GM06990 (cell line): ENCODE data around the gene APBB1IP.

Source experiments
- DNase-seq: peaks from one replicate; pipeline ENCODE4 v3.0.0-alpha.2; 2011; ENCODE audit not compliant: insufficient read length; ENCODE audit errors: extremely low read depth
- H3K27me3 ChIP-seq: replicated peaks from 2 replicates; pipeline ENCODE4 v1.6.0; 2011; ENCODE audit warnings: low read length; ENCODE audit not compliant: control insufficient read depth, insufficient read depth
- H3K36me3 ChIP-seq: 2 replicates; pipeline ENCODE4 v1.5.1; 2011; ENCODE audit warnings: low read length; ENCODE audit not compliant: control insufficient read depth, insufficient read depth
- H3K4me3 ChIP-seq: replicated peaks from 2 replicates; pipeline ENCODE4 v1.5.1; 2011; ENCODE audit warnings: low read depth, mild to moderate bottlenecking, control low read depth, low read length
- TF ChIP-seq, protein P1 (sequence below): IDR thresholded peaks from 2 replicates; pipeline ENCODE4 v1.5.1; 2011; ENCODE audit warnings: low read length, control low read depth, mild to moderate bottlenecking, inconsistent platforms; ENCODE audit not compliant: insufficient read depth, poor library complexity, severe bottlenecking

APBB1IP gene

DNA sequence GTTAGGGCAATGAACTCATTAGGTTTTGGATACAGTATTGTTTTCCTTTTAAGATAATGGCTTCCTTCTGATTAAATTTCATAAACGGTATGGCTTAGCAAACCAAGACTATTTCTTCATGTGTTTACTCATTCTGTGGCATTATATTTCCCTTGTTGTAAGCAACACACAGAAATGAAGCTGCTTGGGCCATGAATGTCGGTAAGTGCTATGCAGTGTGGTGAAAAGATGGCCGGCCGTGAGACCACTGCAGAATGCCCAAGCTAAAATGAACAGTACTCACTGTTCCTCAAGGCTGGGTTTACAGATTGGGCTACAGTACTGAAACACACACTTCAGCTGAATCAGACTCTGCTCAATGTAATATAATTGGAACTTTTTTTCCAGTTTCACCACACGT is 8.1 kb downstream of the APBB1IP start:
- Histone ChIP-seq H3K27me3 (no peaks in the 10 kb centered on the region), H3K4me3 (no peak overlapping the region), H3K36me3 (no peaks in the 10 kb centered on the region)
- TF ChIP-seq, protein P1, sequence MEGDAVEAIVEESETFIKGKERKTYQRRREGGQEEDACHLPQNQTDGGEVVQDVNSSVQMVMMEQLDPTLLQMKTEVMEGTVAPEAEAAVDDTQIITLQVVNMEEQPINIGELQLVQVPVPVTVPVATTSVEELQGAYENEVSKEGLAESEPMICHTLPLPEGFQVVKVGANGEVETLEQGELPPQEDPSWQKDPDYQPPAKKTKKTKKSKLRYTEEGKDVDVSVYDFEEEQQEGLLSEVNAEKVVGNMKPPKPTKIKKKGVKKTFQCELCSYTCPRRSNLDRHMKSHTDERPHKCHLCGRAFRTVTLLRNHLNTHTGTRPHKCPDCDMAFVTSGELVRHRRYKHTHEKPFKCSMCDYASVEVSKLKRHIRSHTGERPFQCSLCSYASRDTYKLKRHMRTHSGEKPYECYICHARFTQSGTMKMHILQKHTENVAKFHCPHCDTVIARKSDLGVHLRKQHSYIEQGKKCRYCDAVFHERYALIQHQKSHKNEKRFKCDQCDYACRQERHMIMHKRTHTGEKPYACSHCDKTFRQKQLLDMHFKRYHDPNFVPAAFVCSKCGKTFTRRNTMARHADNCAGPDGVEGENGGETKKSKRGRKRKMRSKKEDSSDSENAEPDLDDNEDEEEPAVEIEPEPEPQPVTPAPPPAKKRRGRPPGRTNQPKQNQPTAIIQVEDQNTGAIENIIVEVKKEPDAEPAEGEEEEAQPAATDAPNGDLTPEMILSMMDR: no peak
- no peak for DNase-seq

DNA sequence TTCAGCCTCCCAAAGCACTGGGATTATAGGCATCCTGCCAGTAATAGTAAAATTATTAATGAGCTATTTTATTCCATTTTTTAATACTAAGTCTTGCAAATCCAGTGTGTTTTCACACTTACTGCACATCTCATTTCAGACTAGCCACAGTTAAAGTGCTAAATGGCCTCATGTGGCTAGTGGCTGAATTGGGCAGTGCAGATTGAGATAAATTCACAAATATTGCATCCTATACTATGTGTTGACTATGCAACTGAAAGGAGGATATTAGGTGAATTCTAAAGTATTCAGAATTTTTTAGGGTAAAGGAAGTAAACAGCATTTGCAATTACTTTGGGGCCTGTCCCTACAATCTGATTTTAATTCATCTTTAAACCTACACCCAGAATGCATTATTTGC is 10.2 kb downstream of the APBB1IP start:
- peak overlapping the region; percentile 34 for H3K4me3 ChIP-seq
- TF ChIP-seq, protein P1: peak; percentile 28
- H3K36me3 ChIP-seq: peaks cover under 1% of the 10 kb centered on the region; the same call in 1 of the 2 replicates
- DNase-seq: peak; percentile 43
- H3K27me3 ChIP-seq: no peaks in the 10 kb centered on the region

DNA sequence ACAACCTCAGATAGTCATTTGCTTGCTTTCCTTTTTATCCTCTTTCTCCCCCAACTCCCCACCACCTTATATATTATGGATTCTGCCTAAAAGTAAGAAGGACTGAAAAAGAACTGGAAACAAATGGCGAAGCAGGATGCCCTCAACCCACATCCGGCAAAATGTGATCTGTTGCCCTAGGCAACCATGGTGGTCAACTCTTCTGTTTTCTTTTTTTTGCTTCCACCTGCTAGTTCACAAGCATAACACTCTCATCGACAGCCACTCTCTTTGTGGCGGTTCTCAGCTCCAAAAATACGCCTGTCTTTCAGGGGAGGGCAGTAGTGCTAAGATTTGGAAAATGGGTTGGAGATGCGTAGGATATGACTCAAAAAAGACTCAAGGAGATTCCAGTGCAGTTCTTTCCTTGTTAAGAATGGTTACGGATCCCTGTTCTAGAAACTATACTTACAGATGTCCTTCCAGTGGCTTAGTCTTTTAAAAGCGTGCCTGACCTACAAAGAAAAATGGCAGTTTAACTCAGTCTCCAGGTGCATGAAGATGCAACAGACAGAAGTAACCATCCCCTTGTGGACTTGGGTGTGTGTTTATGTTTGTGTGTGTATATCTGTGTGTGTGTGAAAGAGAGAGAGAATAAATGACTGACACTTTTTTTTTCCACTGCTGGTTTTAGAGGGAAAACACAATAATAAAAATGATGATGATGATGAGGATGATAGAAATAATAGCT is 10.7 kb downstream of the APBB1IP start:
- TF ChIP-seq, protein P1: peak; percentile 10
- DNase-seq: peak; percentile 67
- H3K27me3 ChIP-seq: no peaks in the 10 kb centered on the region
- peaks cover 1% of the 10 kb centered on the region; the same call in 1 of the 2 replicates for H3K36me3 ChIP-seq
- peak overlapping the region; percentile 34 for H3K4me3 ChIP-seq

DNA sequence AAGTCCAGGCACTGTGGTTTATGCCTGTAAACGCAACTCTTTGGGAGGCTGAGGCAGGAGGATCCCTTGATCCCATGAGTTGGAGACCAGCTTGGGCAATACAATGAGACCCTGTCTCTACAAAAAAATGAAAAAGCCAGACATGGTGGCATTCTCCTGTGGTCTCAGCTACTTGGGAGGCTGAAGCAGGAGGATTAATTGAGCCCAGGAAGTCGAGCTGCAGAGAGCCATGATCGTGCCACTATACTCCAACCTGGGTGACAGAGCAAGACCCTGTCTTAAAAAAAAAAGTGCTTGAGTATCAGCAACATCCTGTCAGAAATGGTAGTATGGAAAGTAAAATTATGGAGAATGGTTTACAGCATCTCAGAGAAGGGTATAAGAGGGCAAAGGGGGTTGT is 11.6 kb downstream of the APBB1IP start:
- no peak for DNase-seq
- TF ChIP-seq, protein P1: no peak
- no peaks in the 10 kb centered on the region for H3K27me3 ChIP-seq
- peaks cover 1% of the 10 kb centered on the region; the same call in 1 of the 2 replicates for H3K36me3 ChIP-seq
- H3K4me3 ChIP-seq: no peak overlapping the region

DNA sequence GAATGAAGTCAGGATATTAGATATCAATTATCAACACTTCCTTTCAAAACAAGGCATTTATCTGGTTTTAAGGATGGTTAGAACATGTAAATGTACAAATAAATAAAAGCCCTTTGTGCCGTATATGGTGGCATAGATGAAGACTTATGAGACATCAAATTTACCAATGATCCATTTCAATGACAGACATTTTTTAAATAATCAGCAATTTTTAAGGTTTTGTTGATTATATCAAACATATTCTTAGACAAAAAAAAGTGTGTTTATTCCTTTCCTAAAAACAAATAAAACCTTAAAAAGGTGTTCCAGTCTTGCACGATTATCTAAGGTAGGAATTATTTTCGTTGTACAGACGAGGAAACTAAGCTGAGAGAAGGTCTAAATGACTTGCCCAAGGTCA is 13.8 kb downstream of the APBB1IP start:
- H3K4me3 ChIP-seq: no peak overlapping the region
- H3K36me3 ChIP-seq: peaks cover 1% of the 10 kb centered on the region; the same call in 1 of the 2 replicates

More for the DNA sequence above, 13.8 kb downstream of the APBB1IP start:
- no peak for DNase-seq
- no peaks in the 10 kb centered on the region for H3K27me3 ChIP-seq
- TF ChIP-seq, protein P1: no peak
